H9 (cell line): ENCODE results near the gene RGS3. TPM values are rescaled to one million over a fixed set of nuclear protein-coding genes. Genes with fewer than 3 reads are reported as not detected.

Source experiments
- DNase-seq: peaks from one replicate; pipeline ENCODE4 v3.0.0-alpha.2; 2017
- H2AFZ ChIP-seq: one replicate; pipeline ENCODE4 v1.6.1; 2013; ENCODE audit warnings: mild to moderate bottlenecking, low read length, control low read depth, moderate library complexity
- H2AK5ac ChIP-seq: 2 replicates; pipeline ENCODE4 v1.6.1; 2013; ENCODE audit warnings: low read length, control low read depth, mixed read lengths; ENCODE audit not compliant: insufficient read length
- H2BK120ac ChIP-seq: one replicate; pipeline ENCODE4 v1.6.1; 2013; ENCODE audit warnings: low read depth, mild to moderate bottlenecking, low read length, control low read depth, inconsistent platforms; ENCODE audit not compliant: poor library complexity, severe bottlenecking
- H2BK12ac ChIP-seq: 2 replicates; pipeline ENCODE4 v1.6.1; 2013; ENCODE audit warnings: low read length, control low read depth, mixed read lengths, low read depth; ENCODE audit not compliant: insufficient read length
- H2BK15ac ChIP-seq: 2 replicates; pipeline ENCODE4 v1.6.1; 2013; ENCODE audit warnings: low read depth, low read length, control low read depth
- H2BK20ac ChIP-seq: one replicate; pipeline ENCODE4 v1.6.1; 2013; ENCODE audit warnings: low read depth, mild to moderate bottlenecking, low read length, control low read depth, inconsistent platforms; ENCODE audit not compliant: poor library complexity, severe bottlenecking
- H2BK5ac ChIP-seq: 2 replicates; pipeline ENCODE4 v1.6.1; 2013; ENCODE audit warnings: low read length, control low read depth, mixed read lengths; ENCODE audit not compliant: insufficient read length
- H3K14ac ChIP-seq: 2 replicates; pipeline ENCODE4 v1.6.1; 2013; ENCODE audit warnings: low read length, control low read depth; ENCODE audit not compliant: insufficient read depth
- H3K18ac ChIP-seq: 2 replicates; pipeline ENCODE4 v1.6.1; 2013; ENCODE audit warnings: low read depth, mild to moderate bottlenecking, mixed read lengths, low read length, control low read depth; ENCODE audit not compliant: insufficient read length
- H3K23ac ChIP-seq: 2 replicates; pipeline ENCODE4 v1.6.1; 2013; ENCODE audit warnings: low read length, control low read depth, mixed read lengths, low read depth; ENCODE audit not compliant: insufficient read length
- H3K23me2 ChIP-seq: 2 replicates; pipeline ENCODE4 v1.6.1; 2013; ENCODE audit warnings: low read depth, mild to moderate bottlenecking, mixed read lengths, low read length, control low read depth; ENCODE audit not compliant: insufficient read length, poor library complexity, severe bottlenecking
- H3K27ac ChIP-seq: 2 replicates; pipeline ENCODE4 v1.5.1; 2013; ENCODE audit warnings: low read length, control low read depth, mixed read lengths, low read depth; ENCODE audit not compliant: insufficient read length
- H3K27me3 ChIP-seq: 2 replicates; pipeline ENCODE4 v1.6.1; 2013; ENCODE audit warnings: low read length, control low read depth, inconsistent platforms; ENCODE audit not compliant: insufficient read depth
- H3K4ac ChIP-seq: 2 replicates; pipeline ENCODE4 v1.6.1; 2013; ENCODE audit warnings: low read depth, mild to moderate bottlenecking, control low read depth, inconsistent platforms, low read length, moderate library complexity
- H3K4me1 ChIP-seq: 2 replicates; pipeline ENCODE4 v1.6.1; 2013; ENCODE audit warnings: low read length, control low read depth, inconsistent platforms; ENCODE audit not compliant: insufficient read depth
- H3K4me2 ChIP-seq: 2 replicates; pipeline ENCODE4 v1.6.1; 2013; ENCODE audit warnings: low read length, control low read depth, mixed read lengths; ENCODE audit not compliant: insufficient read length, insufficient read depth
- H3K56ac ChIP-seq: 2 replicates; pipeline ENCODE4 v1.6.1; 2013; ENCODE audit warnings: low read depth, mild to moderate bottlenecking, mixed read lengths, low read length, control low read depth; ENCODE audit not compliant: insufficient read length
- H3K79me1 ChIP-seq: 2 replicates; pipeline ENCODE4 v1.6.1; 2013; ENCODE audit warnings: low read depth, mild to moderate bottlenecking, moderate library complexity, low read length, control low read depth, inconsistent platforms; ENCODE audit not compliant: insufficient read depth, poor library complexity, severe bottlenecking
- H3K79me2 ChIP-seq: 2 replicates; pipeline ENCODE4 v1.6.1; 2013; ENCODE audit warnings: low read length, control low read depth, inconsistent platforms; ENCODE audit not compliant: insufficient read depth
- H3K9ac ChIP-seq: 2 replicates; pipeline ENCODE4 v1.6.1; 2013; ENCODE audit warnings: low read length, control low read depth, mixed read lengths; ENCODE audit not compliant: insufficient read length; ENCODE audit errors: extremely low read depth
- H3K9me3 ChIP-seq: one replicate; pipeline ENCODE4 v1.6.1; 2013; ENCODE audit warnings: low read depth, low read length, inconsistent platforms; ENCODE audit not compliant: control insufficient read depth
- H3T11ph ChIP-seq: one replicate; pipeline ENCODE4 v1.6.1; 2013; ENCODE audit warnings: mild to moderate bottlenecking, low read length, control low read depth, inconsistent platforms
- H4K20me1 ChIP-seq: one replicate; pipeline ENCODE4 v1.6.1; 2013; ENCODE audit not compliant: control insufficient read depth, insufficient read length, insufficient read depth
- H4K5ac ChIP-seq: 2 replicates; pipeline ENCODE4 v1.6.1; 2013; ENCODE audit warnings: low read depth, mild to moderate bottlenecking, mixed read lengths, low read length, control low read depth; ENCODE audit not compliant: insufficient read length
- H4K8ac ChIP-seq: replicated peaks from 2 replicates; pipeline ENCODE4 v1.6.1; 2013; ENCODE audit warnings: low read length, control low read depth, mixed read lengths, low read depth; ENCODE audit not compliant: insufficient read length
- H4K91ac ChIP-seq: 2 replicates; pipeline ENCODE4 v1.6.1; 2013; ENCODE audit warnings: low read depth, mild to moderate bottlenecking, moderate library complexity, mixed read lengths, low read length, control low read depth; ENCODE audit not compliant: insufficient read length
- H3K27ac Mint-ChIP-seq, 3 experiments: 2 replicates in 2 of 3; 3 replicates in 1 of 3; pipeline ENCODE4 v1.8.0; 2020 to 2021; ENCODE audit warnings: mixed read lengths in 3 of 3, mild to moderate bottlenecking in 1 of 3, moderate library complexity in 1 of 3
- H3K27me3 Mint-ChIP-seq: 2 replicates; pipeline ENCODE4 v1.8.0; 2021; ENCODE audit warnings: low read depth, mild to moderate bottlenecking, moderate library complexity, mixed read lengths
- H3K36me3 Mint-ChIP-seq, 3 experiments: 2 replicates in 2 of 3; 3 replicates in 1 of 3; pipeline ENCODE4 v1.8.0; 2020 to 2021; ENCODE audit warnings: low read depth in 3 of 3, mixed read lengths in 3 of 3; ENCODE audit not compliant: insufficient read depth in 1 of 3
- H3K4me1 Mint-ChIP-seq, 2 experiments: 2 replicates each; pipeline ENCODE4 v1.8.0; 2020; ENCODE audit warnings: mixed read lengths in 2 of 2
- H3K4me3 Mint-ChIP-seq, 2 experiments: 2 replicates in 1 of 2; 3 replicates in 1 of 2; pipeline ENCODE4 v1.8.0; 2020 to 2021; ENCODE audit warnings: mild to moderate bottlenecking in 2 of 2, mixed read lengths in 2 of 2, moderate library complexity in 1 of 2
- H3K9me3 Mint-ChIP-seq, 2 experiments: 2 replicates in 1 of 2; 3 replicates in 1 of 2; pipeline ENCODE4 v1.8.0; 2020; ENCODE audit warnings: mild to moderate bottlenecking in 2 of 2, mixed read lengths in 2 of 2, moderate library complexity in 1 of 2
- WGBS: extraction: QIAGEN DNeasy Blood & Tissue Kit; methylation state at CpG from one replicate; pipeline ENCODE4 v1.1.7; 2013; ENCODE audit warnings: missing lambda C conversion rate, low lambda C conversion rate, mixed read lengths; ENCODE audit not compliant: insufficient read length; ENCODE audit errors: extremely low coverage; 5-methylcytosine and 5-hydroxymethylcytosine counted together
- total RNA-seq: library from RNA; stranded (reverse); gene quantifications from 2 replicates; pipeline ENCODE4 v1.2.1, GENCODE V29; 2021
- TF ChIP-seq, protein P1 (sequence below): fragments of 200-600 bp; sonication (generic); conservative IDR thresholded peaks from 3 replicates; pipeline ENCODE4 v1.8.0; 2021; ENCODE audit warnings: antibody characterized with exemption, mild to moderate bottlenecking

RGS3 gene
- total RNA-seq, 1 experiment from 2014 or later, result 13.9 TPM

- H3K9ac ChIP-seq, result no peak overlapping the region
- no peak overlapping the region for H2AK5ac ChIP-seq
- Mint-ChIP-seq H3K27me3 (no peaks in the 10 kb centered on the region), H3K9me3 (no peaks in the 10 kb centered on the region), H3K4me1 (peaks cover 35 to 47% of the 10 kb centered on the region in 2 experiments), H3K27ac (no peak overlapping the region; a peak in 2 of 7 replicates), H3K36me3 (peaks cover 0 to 13% (median 7%) of the 10 kb centered on the region in 3 experiments; a peak in 3 of 7 replicates), H3K4me3 (no peak overlapping the region)
- H2AFZ ChIP-seq, result no peak overlapping the region
- no peak overlapping the region for H3K14ac ChIP-seq
- H3K18ac ChIP-seq, result no peak overlapping the region
- H3K4ac ChIP-seq, result no peak overlapping the region
- no CpG with 5 or more reads among the region's 19 CpGs for WGBS
- H2BK20ac ChIP-seq, result no peak overlapping the region
- no peak overlapping the region for H4K8ac ChIP-seq
- no peaks in the 10 kb centered on the region; the same call in 1 of the 2 replicates for H3K4me1 ChIP-seq
- H4K5ac ChIP-seq, result no peak overlapping the region
- H3K4me2 ChIP-seq, result no peak overlapping the region
- no peak for DNase-seq
- H2BK15ac ChIP-seq, result no peak overlapping the region
- no peak overlapping the region for H2BK5ac ChIP-seq
- no peak overlapping the region for H3T11ph ChIP-seq
- no peaks in the 10 kb centered on the region for H3K27me3 ChIP-seq
- no peak overlapping the region for H3K56ac ChIP-seq
- H2BK12ac ChIP-seq, result no peak overlapping the region
- no peak overlapping the region for H4K91ac ChIP-seq
- no peak overlapping the region for H3K23ac ChIP-seq
- H4K20me1 ChIP-seq, result no peaks in the 10 kb centered on the region
- H3K23me2 ChIP-seq, result no peaks in the 10 kb centered on the region
- no peak overlapping the region for H3K27ac ChIP-seq
- H3K9me3 ChIP-seq, result no peaks in the 10 kb centered on the region
- no peaks in the 10 kb centered on the region for H3K79me2 ChIP-seq
- H2BK120ac ChIP-seq, result no peak overlapping the region
- TF ChIP-seq, protein P1, sequence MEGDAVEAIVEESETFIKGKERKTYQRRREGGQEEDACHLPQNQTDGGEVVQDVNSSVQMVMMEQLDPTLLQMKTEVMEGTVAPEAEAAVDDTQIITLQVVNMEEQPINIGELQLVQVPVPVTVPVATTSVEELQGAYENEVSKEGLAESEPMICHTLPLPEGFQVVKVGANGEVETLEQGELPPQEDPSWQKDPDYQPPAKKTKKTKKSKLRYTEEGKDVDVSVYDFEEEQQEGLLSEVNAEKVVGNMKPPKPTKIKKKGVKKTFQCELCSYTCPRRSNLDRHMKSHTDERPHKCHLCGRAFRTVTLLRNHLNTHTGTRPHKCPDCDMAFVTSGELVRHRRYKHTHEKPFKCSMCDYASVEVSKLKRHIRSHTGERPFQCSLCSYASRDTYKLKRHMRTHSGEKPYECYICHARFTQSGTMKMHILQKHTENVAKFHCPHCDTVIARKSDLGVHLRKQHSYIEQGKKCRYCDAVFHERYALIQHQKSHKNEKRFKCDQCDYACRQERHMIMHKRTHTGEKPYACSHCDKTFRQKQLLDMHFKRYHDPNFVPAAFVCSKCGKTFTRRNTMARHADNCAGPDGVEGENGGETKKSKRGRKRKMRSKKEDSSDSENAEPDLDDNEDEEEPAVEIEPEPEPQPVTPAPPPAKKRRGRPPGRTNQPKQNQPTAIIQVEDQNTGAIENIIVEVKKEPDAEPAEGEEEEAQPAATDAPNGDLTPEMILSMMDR, result no peak
- no peaks in the 10 kb centered on the region for H3K79me1 ChIP-seq
These were observed 43.7 kb downstream of the RGS3 start for GRCh38 chr9:113507256-113507655.
